GM10266 (cell line): Measurements from ENCODE around the gene CAMK4.
A peak's percentile ranks its signal among the peaks of the same experiment; 100 is the strongest.

Experiments used
- DNase-seq: peaks from one replicate; pipeline ENCODE4 v3.0.0; 2012; ENCODE audit errors: extremely low spot score
- CTCF ChIP-seq: IDR thresholded peaks from 2 replicates; pipeline ENCODE4 v1.5.1; 2012; ENCODE audit warnings: mild to moderate bottlenecking, low read depth; ENCODE audit not compliant: control insufficient read depth, insufficient read depth; ENCODE audit errors: missing control alignments

CAMK4 gene

GRCh38 chr5:111511174-111511830, 287.1 kb downstream of the CAMK4 start:
- no peak for TF ChIP-seq CTCF
- DNase-seq: no peak

- TF ChIP-seq CTCF: no peak
- peak; percentile 18 for DNase-seq
Measured at GRCh38 chr5:111511831-111512374, 287.7 kb downstream of the CAMK4 start.

GRCh38 chr5:111512375-111513130, 288.4 kb downstream of the CAMK4 start, which contains the start of gene STARD4:
Gene STARD4 (minus strand): TSS chr5:111512535. CDS start chr5:111507433, 5,102 bp downstream.
- peak; percentile 91 for DNase-seq
- TF ChIP-seq CTCF: no peak

- peak; percentile 10 for DNase-seq
- TF ChIP-seq CTCF: no peak
Measured at GRCh38 chr5:111513131-111513520, 288.9 kb downstream of the CAMK4 start.

- DNase-seq: no peak
- no peak for TF ChIP-seq CTCF
Measured at GRCh38 chr5:111514087-111514486, 289.9 kb downstream of the CAMK4 start.

GRCh38 chr5:111517853-111518501, 293.8 kb downstream of the CAMK4 start:
- no peak for DNase-seq
- TF ChIP-seq CTCF: no peak
